CD4-positive, alpha-beta T cell treated with Interleukin-6 at 100 ng/mL for 8 hours (primary cell): Measurements from ENCODE around the gene HERC2.
A peak's percentile ranks its signal among the peaks of the same experiment; 100 is the strongest.
"Not testable (repeated sequence)": the region's sequence is repeated elsewhere in the genome, so short reads cannot be mapped to it uniquely, and the experiment has no call there.

Source experiments
- DNase-seq: peaks from one replicate; pipeline ENCODE4 v3.0.0-alpha.2; 2020; ENCODE audit warnings: mixed read lengths, low spot score

Gene HERC2, protein sequence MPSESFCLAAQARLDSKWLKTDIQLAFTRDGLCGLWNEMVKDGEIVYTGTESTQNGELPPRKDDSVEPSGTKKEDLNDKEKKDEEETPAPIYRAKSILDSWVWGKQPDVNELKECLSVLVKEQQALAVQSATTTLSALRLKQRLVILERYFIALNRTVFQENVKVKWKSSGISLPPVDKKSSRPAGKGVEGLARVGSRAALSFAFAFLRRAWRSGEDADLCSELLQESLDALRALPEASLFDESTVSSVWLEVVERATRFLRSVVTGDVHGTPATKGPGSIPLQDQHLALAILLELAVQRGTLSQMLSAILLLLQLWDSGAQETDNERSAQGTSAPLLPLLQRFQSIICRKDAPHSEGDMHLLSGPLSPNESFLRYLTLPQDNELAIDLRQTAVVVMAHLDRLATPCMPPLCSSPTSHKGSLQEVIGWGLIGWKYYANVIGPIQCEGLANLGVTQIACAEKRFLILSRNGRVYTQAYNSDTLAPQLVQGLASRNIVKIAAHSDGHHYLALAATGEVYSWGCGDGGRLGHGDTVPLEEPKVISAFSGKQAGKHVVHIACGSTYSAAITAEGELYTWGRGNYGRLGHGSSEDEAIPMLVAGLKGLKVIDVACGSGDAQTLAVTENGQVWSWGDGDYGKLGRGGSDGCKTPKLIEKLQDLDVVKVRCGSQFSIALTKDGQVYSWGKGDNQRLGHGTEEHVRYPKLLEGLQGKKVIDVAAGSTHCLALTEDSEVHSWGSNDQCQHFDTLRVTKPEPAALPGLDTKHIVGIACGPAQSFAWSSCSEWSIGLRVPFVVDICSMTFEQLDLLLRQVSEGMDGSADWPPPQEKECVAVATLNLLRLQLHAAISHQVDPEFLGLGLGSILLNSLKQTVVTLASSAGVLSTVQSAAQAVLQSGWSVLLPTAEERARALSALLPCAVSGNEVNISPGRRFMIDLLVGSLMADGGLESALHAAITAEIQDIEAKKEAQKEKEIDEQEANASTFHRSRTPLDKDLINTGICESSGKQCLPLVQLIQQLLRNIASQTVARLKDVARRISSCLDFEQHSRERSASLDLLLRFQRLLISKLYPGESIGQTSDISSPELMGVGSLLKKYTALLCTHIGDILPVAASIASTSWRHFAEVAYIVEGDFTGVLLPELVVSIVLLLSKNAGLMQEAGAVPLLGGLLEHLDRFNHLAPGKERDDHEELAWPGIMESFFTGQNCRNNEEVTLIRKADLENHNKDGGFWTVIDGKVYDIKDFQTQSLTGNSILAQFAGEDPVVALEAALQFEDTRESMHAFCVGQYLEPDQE (N-terminal part only)

DNA sequence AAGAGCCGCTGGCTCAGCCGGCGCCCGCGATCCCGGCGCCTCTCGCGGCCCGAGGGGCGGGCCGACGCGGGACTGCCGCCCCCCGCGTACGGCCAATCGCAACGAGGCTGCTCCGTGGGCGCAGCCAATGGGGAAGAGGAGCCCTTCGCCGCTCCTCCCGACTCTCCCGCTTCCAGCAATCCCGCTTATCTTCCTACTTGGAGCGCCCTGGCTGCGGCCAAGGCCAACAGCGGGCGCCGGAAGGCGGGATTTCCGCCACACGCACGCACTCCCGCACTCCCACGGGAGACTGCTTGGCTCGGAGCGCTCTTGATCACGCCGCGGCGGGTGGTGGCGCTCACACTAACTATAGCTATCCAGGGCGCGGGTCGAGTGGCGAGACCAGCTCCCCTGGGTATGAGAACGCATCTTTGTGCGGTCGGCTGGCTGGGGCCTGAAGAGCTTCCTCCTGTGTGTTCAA is at the start of gene HERC2:
Gene HERC2, minus strand, starts transcription at position 51 of the 460 bp plus-strand sequence. CDS start 746 bp downstream, outside the sequence.
- not testable (repeated sequence) for DNase-seq

DNA sequence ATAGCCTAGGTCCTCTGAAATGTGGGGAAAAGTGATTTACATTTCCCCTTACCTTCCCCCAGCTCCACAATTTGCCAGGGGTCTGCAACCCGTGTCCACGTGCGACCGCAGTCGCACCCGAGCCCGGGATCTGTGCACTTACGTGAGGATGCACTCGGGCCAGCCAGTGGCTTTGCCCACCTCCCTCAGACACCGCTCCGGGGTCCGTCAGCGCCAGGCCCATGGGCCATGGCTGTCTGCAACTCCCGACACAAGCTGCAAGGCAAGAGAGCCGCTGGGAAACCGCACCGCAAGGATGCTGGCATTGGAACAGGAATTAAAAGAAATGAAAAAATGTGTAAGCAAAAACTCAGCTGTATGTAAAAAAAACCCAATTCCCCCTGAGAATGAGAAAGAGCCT is 43.5 kb upstream of the HERC2 start:
- DNase-seq = not testable (repeated sequence)

DNA sequence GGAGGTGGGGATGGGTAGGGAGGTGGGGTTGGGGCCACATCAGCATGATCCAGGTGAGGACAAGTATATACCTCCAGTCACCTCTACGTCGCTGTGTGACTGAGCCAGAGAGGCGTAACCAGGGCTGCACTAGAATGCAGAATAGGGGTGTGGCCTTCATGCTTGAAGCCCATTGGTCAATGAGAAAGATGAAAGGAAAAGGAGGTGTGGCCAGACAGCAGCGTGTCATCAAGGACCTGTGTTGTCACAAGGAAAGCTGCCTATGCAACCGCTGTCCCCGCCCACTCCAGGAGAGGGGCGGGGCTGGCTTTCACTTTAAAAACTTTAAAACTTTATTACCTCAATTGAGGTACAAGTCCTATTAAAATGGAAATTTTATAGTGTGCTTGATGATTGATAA is 36.0 kb upstream of the HERC2 start, which contains the start of gene GOLGA6L24:
Gene GOLGA6L24, minus strand, starts transcription at position 101 of the 400 bp plus-strand sequence. Its CDS starts 61 bp downstream, at position 40.
- not testable (repeated sequence) for DNase-seq

DNA sequence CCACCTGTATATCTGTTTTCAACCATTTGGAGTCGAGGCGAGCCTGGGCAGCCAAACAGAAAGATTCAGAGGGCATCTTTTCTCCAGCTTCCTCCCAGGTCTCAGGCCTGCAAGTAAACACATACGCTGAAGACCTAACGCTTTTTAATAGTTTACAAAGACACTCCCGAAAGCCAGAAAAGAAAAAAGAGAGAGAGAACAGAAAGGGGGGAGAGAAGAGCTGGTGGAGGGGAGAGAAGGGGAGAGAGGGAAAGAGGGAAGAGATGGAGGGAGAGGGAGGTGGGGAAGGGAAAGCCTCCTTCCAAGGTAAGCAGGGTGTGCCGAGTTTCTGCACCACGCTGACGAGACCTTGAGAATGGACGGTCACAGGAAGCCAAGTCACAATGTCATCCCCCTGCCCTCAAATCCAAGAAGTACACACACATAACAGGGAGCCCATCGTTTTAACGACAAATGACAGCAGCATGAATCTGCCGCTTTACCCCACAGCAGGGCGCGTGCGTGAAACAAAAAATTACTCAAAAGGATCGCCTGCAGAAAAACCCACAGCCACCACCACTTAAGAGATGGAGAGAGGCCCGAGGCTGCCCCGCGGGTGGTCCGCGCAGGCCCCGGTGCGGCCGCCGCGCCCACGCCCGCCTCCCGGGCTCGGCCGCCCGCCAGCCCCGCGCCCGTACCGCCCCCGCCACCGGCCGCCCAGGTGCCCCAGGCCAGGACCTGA is 461 bp downstream of the HERC2 start:
- not testable (repeated sequence) for DNase-seq

DNA sequence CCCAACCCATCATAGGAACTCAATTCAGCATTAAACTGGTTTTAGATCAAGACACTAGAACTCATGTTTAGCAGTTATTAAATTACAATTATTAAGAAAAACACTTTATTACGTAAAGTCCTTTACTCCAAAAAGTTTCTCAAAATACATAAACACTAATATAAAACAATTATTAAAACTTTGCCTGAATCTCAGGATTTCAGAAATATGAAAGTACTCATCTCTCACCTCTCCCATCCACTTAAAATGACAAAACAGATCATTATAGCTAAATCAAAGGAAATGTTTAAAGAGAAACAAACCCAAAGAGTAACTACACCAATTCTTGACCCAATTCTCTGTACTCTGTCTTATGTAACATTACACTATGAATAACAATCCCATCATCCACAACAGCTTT is 2.3 kb downstream of the HERC2 start:
- not testable (repeated sequence) for DNase-seq

DNA sequence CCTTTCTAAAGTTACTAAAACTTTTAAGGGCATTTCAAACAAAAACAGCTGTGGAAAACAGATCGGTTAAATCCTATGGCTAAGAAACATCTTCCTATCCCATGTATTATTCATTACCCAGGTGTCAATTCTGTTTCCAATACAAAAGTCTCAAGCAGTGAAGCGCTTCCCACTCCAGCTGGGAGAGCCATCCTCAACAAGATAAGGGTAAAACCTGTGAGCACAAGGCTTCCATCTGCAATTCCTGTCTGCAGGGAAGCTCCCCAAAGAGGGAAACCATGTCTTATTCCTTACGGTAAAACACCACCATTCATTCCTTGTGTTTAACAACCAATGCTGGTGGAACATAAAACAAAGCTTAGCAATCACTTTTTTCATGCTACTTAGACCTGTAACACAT is 3.2 kb downstream of the HERC2 start:
- not testable (repeated sequence) for DNase-seq

DNA sequence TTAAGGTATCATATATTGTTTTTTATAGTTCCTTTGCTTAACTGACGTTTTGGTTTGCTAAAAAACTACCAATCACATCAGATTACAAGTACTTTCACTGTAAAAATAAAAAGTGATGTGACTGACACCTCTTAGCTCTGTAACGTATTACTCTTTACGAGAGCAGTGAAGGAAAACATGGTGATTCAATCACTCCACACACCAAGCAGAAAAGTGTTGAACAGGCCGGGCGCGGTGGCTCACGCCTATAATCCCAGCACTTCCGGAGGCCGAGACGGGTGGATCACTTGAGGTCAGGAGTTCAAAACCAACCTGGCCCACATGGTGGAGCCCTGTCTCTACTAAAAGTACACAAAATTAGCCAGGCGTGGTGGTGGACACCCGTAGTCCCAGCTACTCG is 3.9 kb downstream of the HERC2 start:
- DNase-seq = peak; percentile 1

DNA sequence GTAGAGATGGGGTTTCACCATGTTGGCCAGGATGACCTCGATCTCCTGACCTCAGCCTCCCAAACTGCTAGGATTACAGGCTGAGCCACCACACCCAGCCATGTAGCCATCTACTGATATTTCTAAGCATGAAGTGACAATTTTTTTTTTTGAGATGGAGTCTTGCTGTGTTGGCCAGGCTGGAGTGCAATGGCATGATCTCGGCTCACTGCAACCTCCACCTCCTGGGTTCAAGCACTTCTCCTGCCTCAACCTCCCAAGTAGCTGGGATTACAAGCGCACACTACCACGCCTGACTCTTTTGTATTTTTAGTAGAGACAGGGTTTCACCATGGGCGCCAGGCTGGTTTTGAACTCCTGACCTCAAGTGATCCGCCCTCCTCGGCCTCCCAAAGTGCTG is 5.0 kb downstream of the HERC2 start:
- DNase-seq = not testable (repeated sequence)

DNA sequence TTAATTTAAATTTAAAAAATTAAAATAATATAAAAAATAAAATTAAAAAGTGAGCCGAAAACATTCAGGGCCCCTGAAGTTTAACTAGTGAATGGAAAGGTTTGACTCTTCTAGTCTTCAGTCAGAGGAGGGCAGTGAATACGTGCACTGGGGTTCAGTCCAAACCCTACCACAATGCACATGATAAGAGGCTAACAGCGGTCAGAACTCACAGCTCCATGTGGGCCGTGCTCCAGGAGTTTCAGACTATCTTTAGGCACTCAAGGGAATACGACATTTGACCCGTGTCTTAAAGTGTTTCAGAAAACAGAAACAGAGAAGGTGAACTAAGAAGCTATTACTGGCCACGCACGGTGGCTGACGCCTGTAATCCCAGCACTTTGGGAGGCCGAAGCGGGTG is 11.5 kb downstream of the HERC2 start:
- not testable (repeated sequence) for DNase-seq

DNA sequence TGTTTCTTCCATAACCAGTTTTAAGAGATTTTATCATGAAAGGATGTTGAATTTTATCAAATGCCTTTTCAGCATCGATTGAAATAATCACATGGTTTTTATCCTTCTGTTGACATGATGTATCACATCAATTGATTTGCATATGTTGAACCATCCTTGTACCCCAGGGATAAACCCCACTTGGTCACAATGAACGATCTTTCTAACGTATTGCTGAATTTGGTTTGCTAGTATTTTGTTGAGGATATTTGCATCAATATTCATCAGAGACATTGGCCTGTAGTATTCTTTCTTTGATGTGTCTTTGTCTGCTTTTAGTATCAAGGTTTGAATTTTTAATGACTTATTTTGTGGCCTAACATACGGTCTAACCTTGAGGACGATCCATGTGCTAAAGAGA is 13.3 kb downstream of the HERC2 start:
- DNase-seq = not testable (repeated sequence)

DNA sequence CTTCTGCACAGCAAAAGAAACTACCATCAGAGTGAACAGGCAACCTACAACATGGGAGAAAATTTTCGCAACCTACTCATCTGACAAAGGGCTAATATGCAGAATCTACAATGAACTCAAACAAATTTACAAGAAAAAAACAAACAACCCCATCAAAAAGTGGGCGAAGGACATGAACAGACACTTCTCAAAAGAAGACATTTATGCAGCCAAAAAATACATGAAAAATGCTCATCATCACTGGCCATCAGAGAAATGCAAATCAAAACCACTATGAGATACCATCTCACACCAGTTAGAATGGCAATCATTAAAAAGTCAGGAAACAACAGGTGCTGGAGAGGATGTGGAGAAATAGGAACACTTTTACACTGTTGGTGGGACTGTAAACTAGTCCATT is 16.3 kb downstream of the HERC2 start:
- DNase-seq = not testable (repeated sequence)

DNA sequence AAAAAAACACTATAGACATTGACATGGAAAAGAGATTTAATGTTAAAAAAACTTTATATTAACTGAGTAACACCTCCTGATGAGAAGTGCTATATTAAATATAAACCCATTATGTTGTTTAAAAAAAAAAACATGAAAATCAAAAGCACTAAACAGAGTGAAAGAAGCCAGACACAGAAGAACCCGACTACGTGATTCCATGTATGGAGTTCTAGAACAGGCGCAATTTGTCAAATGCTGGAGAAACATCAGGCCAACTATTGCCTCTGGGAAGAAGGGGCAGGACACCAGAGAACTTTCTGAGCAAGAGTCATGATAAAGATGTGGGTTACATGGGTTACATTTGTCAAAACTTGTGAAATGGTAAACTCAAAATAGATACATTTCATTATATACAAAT is 24.5 kb downstream of the HERC2 start:
- not testable (repeated sequence) for DNase-seq

DNA sequence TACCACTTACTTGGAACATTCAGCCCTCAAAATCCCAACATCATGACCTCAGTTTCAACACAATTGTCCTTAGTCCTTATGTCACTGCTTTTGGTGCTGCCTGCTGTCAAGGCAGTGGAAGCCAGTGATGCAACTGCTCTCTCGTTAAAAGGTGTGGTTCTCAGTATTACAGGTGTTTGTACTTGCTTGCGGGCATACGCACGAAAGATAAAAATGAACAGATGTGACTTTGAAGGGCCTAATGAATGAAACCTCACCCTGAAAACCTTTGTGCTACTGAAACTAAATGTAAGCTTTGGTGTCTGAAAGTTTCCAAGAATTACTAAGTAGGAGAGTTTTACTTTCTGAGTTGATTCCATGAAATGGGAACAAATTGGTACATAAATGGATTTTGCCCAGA is 25.2 kb downstream of the HERC2 start:
- not testable (repeated sequence) for DNase-seq

DNA sequence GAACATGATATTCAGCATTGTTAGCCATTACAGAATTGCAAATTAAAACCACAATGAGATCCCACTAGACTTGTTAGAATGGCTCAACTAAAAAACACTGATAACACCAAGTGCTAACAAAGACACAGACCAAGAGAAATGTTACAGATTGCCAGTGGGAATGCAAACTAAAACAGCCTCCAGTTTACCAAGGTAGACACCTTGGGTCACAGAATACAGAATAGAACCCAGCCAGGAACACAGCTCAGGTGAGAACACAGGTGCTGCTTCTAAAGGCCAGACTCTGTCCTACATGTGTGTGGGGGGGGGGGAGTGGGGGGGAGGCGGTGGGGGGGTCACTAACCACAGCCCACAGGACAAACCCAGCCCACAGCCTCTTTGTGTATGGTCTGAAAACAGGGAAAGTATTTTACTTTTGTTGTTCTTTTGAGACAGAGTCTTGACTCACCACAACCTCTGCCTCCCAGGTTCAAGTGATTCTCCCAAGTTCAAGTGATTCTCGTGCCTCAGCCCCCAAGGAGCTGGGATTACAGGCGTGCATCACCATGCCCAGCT is 26.9 kb downstream of the HERC2 start:
- not testable (repeated sequence) for DNase-seq

DNA sequence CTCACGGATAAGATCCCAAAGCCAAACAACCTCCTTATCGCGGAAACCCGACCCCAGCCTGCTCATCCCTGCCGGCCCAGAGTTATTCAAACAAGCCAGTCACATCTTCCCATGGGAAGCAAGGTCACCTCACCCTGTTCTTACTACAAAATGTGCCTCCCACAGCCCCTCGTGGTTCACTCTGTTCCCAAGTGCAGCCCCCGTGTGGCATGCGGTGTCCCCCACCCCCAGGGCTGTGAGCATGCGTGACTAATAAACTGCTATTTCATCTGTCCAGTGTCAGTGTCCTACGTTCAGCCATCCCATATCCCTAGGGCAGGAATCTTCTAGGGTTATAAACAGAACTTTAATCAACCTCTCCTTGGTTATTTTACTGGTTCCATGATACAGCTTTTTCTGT is 27.4 kb downstream of the HERC2 start:
- DNase-seq = not testable (repeated sequence)

DNA sequence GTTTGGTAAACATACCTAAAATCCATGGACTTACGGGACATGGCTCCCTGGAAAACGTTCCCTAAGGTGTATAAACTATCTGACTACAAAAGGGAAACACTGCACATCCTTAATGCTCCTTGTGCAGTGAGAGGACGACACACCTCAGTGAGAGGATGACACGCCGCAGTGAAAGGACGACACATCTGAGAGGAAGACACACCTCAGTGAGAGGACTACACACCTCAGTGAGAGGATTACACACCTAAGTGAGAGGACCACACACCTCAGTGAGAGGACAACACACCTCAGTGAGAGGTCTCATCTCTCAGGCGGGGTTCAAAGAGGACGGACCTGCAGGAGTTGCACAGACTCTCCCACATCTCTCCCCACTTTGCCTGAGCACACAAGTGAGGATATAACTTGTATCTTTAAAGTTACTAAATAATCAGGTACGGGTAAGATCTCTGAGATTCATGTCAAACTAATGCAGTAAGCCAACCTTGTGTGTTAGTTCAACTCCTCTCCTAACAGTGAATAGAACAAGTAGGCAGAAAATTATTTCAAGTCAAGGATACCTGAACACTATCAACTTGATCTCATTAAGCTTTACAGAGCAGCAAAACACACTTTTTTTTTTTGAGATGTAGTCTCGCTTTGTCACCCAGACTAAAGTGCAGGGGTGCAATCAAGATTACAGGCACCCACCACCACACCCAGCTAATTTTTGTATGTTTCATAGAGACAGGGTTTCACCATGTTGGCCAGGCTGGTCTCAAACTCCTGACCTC is 32.1 kb downstream of the HERC2 start:
- DNase-seq = no peak

DNA sequence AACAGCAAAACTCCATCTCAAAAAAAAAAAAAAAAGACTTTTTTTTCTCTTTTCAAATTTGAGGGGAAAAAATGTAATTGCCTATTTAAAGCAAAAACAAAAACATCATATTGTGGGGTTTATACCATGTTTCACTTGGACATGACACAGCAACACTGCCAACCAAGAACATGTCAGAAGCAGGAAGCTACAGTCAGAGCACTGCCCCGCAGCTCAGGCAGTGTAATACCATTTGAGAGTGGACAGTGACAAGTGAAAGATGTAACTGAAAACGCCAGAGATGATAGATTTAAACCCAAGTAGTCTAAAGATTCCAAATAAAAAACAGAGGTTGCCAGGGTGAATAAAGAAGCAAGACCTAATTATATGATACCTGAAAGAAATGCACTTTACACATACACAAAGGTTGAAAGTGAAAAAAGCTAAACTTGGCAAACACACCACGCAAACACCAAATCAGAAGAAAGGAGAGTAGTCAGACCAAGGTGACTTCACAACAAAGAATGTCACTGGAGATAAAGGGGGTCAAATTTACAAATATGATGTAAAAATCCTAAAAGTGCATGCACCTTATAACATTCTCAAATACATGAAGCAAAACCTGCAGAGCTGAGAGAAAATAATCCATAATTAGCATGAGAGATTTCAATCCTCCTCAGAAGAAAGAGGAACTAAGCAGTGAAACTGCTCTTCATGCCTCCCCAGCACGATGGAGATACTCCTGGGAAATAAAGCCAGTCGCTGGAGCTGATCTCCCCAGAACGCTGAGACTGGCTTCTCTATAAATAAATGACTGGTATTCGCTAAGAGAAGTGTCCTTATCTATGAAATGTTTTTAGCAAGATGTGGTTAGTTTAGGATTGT is 32.9 kb downstream of the HERC2 start:
- not testable (repeated sequence) for DNase-seq

DNA sequence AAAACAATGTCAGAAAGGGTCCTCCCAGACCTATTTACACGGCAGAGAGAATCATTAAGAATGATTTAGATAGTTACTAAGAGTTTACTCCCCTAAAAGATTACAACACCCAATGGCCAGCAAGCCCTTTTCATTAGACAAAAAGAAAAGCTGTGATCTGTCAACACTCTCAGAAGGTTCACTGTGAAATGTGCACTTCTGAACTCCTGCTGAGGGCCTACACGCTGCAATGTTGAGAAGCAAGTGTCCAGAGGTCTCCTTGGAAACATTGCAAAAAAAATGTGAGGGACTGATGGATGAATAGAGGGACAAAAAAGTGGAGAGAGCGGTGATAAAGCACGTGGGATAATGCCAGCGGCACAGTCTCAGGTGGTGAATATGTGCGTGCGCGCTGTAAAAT is 35.3 kb downstream of the HERC2 start:
- DNase-seq = not testable (repeated sequence)

DNA sequence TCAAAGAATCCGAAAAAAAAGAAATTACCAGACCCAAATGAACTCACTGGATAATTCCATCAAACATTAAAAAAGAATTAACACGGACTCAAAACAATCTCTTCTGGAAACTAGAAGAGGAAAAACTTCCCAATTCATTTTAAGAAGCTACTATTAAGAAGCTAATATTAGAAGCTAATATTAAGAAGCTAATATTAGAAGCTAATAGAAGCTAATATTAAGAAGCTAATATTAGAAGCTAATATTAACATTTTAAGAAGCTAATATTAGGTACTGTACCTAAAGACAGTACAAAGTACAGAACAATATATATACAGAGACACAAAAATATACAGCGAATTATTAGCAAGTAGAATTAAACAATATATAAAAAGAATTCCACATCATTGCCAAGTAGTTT is 35.9 kb downstream of the HERC2 start:
- DNase-seq = no peak
